Measurements from ENCODE around the gene TRAPPC3L. TPM values are rescaled to one million over a fixed set of nuclear protein-coding genes. Genes with fewer than 3 reads are reported as not detected.

Gene TRAPPC3L
- polyA plus RNA-seq, 1 of the 3 experiments (the other 2 are of a cell fraction), result 0.03 TPM

GRCh38 chr6:116543149-116543548 is 2.3 kb downstream of the TRAPPC3L start (continued):
- no peak for TF ChIP-seq EZH2phosphoT487 (IDR thresholded peaks at IDR 0.05; ENCODE audit: borderline replicate concordance, low read depth)

GRCh38 chr6:116542426-116542825 is 3.1 kb downstream of the TRAPPC3L start:
- H3K9me2 ChIP-seq, result no peaks in the 10 kb centered on the region
- H3K27ac ChIP-seq (ENCODE audit: low read depth in 2 of 2, low read length in 1 of 2), result no peak overlapping the region
- no peaks in the 10 kb centered on the region; a peak in 1 of 4 replicates for H3K4me1 ChIP-seq (ENCODE audit: control insufficient read depth in 1 of 2, insufficient read depth in 2 of 2, low read depth in 1 of 2, low read length in 1 of 2)
- TF ChIP-seq USF2 (IDR thresholded peaks at IDR 0.05; ENCODE audit: borderline replicate concordance, low read depth, low read length) (no peak), TCF12 (IDR thresholded peaks at IDR 0.05) (no peak), TEAD4 (IDR thresholded peaks at IDR 0.05; ENCODE audit: borderline replicate concordance, insufficient read depth) (no peak), FOXJ3 (CRISPR knock-in tag; IDR thresholded peaks at IDR 0.05) (no peak), YY1 (IDR thresholded peaks at IDR 0.05; ENCODE audit: low read depth) (no peak), RAD21 (IDR thresholded peaks at IDR 0.05; ENCODE audit: low read length) (no peak), GABPA (IDR thresholded peaks at IDR 0.05; ENCODE audit: low read depth) (no peak), FOXM1 (IDR thresholded peaks at IDR 0.05; ENCODE audit: low read depth) (no peak), ELF1 (IDR thresholded peaks at IDR 0.05) (no peak), GATA2 (CRISPR knock-in tag; IDR thresholded peaks at IDR 0.05) (no peak), CHD2 (IDR thresholded peaks at IDR 0.05; ENCODE audit: low read length, partially characterized antibody) (no peak), JUND (IDR thresholded peaks at IDR 0.05) (no peak), POLR2AphosphoS5 (IDR thresholded peaks at IDR 0.05; ENCODE audit: low read depth, low read length) (no peak), SMC3 (IDR thresholded peaks at IDR 0.05; ENCODE audit: low read depth, low read length) (no peak), EP300 (IDR thresholded peaks at IDR 0.05; ENCODE audit: borderline replicate concordance in 1 of 2, low read depth in 1 of 2, low read length in 1 of 2) (no peak), EZH2phosphoT487 (IDR thresholded peaks at IDR 0.05; ENCODE audit: borderline replicate concordance, low read depth) (no peak), PBX3 (IDR thresholded peaks at IDR 0.05) (no peak), NFIC (IDR thresholded peaks at IDR 0.05; ENCODE audit: borderline replicate concordance) (no peak)
- no peaks in the 10 kb centered on the region for H3K27me3 ChIP-seq (ENCODE audit: insufficient read depth)
- POLR2A ChIA-PET, result interaction anchor here (0.6 kb wide), 1 partner anchor 20 kb away, joined by 3 read pairs; no protein-coding TSS in a partner anchor
- no peak overlapping the region for H3K4me3 ChIP-seq (ENCODE audit: low read depth in 2 of 2, low read length in 1 of 2)
- H3K9ac ChIP-seq, result no peak overlapping the region
- CTCF ChIA-PET, result interaction anchor here (1.1 to 7.4 kb wide), 9 partner anchors 9 to 325 kb away, joined by 3 to 60 read pairs (median 4); no protein-coding TSS in a partner anchor
- no peaks in the 10 kb centered on the region for H3K36me3 ChIP-seq (replicated peaks in 1 of 2; ENCODE audit: control insufficient read depth in 1 of 2, insufficient read depth in 2 of 2, low read length in 1 of 2)
- no peak for DNase-seq
- H3K79me2 ChIP-seq (ENCODE audit: insufficient read depth), result no peaks in the 10 kb centered on the region
- no peaks in the 10 kb centered on the region for H4K20me1 ChIP-seq (ENCODE audit: insufficient read depth)
- no peaks in the 10 kb centered on the region for H3K9me3 ChIP-seq
- no peak overlapping the region for H3K4me2 ChIP-seq
- H3F3A ChIP-seq (replicated peaks; ENCODE audit: insufficient read depth), result no peaks in the 10 kb centered on the region
- no peak overlapping the region for H2AFZ ChIP-seq (ENCODE audit: low read depth)
